GM18507 (cell line): Measurements from ENCODE around the gene VWA3B.
"Not testable (repeated sequence)": the region's sequence is repeated elsewhere in the genome, so short reads cannot be mapped to it uniquely, and the experiment has no call there.

Experiments
- DNase-seq: peaks from one replicate; pipeline ENCODE4 v3.0.0; 2011; ENCODE audit warnings: low read depth; ENCODE audit not compliant: insufficient read length; ENCODE audit errors: extremely low spot score
- FAIRE-seq: peaks from 2 replicates; lab custom pipeline; 2011; peaks lifted over from hg19 to GRCh38; lab: Jason Lieb, UNC

Gene VWA3B

GRCh38 chr2:98127229-98127989 is 40.4 kb downstream of the VWA3B start:
- no peak for FAIRE-seq

GRCh38 chr2:98128556-98129109 is 41.7 kb downstream of the VWA3B start:
- no peak for DNase-seq
- FAIRE-seq: no peak

More at GRCh38 chr2:98127229-98127989, 40.4 kb downstream of the VWA3B start:
- no peak for DNase-seq

- not testable (repeated sequence) for DNase-seq
Observed at GRCh38 chr2:98130073-98130472, 43.1 kb downstream of the VWA3B start.

GRCh38 chr2:98134172-98135005 is 47.4 kb downstream of the VWA3B start:
- DNase-seq: peak; percentile 32
- FAIRE-seq: no peak

More at GRCh38 chr2:98130073-98130472, 43.1 kb downstream of the VWA3B start:
- not testable (repeated sequence) for FAIRE-seq

DNA sequence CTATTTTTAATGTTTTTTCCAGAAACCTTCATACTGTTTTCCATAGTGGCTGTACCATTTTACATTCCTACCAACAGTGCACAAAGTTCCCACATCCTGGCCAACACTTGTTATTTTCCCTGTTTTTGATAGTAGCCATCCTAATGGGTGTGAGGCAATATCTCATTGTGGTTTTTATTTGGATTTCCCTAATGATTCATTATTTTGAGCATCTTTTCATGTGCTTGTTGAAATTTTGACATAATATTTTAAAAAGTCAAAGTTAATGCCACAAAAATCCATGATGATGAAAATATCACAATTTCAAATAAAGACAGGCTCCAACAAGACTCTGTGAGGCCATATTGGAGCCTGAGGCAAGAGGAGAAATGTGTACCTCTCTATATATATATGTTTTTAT is 50.2 kb downstream of the VWA3B start:
- DNase-seq (no peak), FAIRE-seq (no peak)

GRCh38 chr2:98138978-98139377 is 52.0 kb downstream of the VWA3B start:
- not testable (repeated sequence) for DNase-seq, FAIRE-seq

- FAIRE-seq (no peak), DNase-seq (no peak)
Observed at GRCh38 chr2:98140210-98140609, 53.2 kb downstream of the VWA3B start.

DNA sequence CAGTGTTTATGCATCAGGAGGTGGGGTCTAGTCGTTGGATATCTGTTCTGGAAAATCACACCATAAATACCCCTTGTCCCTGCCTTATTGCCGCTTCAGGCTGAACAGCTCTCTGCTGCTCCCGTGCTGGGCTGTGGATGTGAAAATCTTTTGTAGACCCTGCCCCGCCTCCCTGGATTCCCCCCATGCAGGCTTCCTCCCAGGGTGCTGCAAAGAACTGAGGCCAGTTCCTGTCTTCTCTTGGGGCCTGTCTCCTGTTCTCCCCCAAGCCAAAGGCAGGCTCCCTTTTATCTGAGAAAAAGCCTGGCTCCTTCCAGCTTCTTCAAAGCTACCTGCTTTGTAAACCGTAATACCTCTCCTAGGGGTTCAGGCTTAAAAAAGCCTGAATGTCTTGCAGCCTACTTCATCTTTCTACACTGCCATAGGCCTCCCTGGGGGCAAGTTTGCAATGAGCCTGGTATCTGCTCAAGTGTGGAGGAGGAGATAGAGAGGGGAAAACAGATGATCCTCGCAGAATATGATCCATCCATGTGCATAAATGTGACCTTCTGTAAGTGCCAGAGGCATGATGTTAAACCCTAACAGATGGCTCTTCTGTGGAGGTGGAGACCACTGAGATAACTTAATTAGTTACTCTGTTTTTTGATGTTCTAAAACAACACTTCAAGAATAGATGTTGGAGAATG is 55.3 kb downstream of the VWA3B start:
- FAIRE-seq (no peak), DNase-seq (no peak)

- FAIRE-seq (no peak), DNase-seq (no peak)
Observed at GRCh38 chr2:98145070-98145469, 58.1 kb downstream of the VWA3B start.

DNA sequence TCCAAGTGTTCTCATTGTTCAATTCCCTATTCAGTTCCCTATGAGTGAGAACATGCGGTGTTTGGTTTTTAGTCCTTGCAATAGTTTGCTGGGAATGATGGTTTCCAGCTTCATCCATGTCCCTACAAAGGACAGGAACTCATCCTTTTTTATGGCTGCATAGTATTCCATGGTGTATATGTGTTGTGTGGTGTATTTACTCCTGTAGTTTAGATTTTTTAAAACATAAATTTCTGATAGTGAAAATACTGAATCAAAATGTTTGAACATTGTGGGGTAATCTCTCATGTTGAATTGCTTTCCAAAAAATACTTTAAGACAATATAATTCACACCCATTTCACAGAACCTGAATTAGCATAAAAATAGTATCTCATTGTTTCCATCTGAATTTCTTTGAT is 60.9 kb downstream of the VWA3B start:
- not testable (repeated sequence) for FAIRE-seq

DNA sequence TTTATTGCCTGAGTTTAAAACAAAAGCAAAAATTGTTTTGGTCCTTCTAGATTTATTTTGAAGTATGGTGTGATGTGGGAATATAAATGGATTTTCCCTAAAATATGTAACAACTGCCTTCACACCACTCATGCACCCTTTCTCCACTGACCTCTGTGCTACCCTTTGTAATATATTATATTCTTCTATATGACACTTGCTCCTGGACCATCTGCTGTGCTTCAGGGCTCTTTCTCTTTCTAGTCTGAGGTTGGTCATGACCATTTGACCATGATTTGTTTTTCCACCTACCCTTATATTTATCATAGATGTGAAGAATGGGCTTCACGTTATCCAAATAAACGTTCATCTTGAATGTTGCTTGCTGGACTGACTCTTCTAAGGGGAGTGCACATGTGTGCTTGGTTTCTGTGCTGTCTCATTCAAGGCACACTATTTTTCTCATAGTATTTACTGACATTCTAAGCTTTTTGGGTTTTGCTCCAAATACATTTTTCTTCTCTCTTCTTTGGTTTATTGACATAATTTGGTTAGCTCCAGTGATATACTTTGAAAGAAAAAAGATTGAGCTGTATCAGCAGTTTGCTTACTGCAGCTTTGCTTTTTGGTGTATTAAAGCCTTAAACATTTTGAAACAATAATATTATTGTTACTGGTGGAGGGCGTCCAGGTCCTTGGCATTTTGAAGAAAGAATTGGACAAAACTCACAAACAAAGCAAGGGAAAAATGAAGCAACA is 61.8 kb downstream of the VWA3B start:
- no peak for DNase-seq
- FAIRE-seq: no peak

More for the DNA sequence above, 60.9 kb downstream of the VWA3B start:
- not testable (repeated sequence) for DNase-seq

- FAIRE-seq (no peak), DNase-seq (no peak)
Observed at GRCh38 chr2:98149333-98149697, 62.3 kb downstream of the VWA3B start.

DNA sequence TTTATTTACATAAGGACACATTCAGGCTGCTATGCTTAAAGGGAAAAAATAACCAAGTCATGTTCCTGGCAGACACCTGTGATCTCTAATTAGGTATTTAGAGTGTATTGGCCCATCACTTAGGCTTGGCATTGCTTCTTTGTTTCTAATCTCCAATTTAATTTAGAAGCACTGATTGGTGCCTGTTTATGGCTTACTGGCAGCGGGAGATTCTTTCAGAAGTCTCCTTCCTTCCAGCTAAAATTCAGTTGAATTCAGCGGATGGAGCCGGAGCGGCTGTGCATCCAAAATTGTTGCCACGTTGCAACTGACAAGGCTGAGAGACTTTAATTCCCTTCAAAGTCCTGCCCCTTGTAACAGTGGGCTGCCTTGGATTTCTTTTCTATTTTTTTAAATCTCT is 66.5 kb downstream of the VWA3B start:
- FAIRE-seq (no peak), DNase-seq (no peak)

GRCh38 chr2:98155291-98155690 is 68.3 kb downstream of the VWA3B start:
- DNase-seq (no peak), FAIRE-seq (no peak)

DNA sequence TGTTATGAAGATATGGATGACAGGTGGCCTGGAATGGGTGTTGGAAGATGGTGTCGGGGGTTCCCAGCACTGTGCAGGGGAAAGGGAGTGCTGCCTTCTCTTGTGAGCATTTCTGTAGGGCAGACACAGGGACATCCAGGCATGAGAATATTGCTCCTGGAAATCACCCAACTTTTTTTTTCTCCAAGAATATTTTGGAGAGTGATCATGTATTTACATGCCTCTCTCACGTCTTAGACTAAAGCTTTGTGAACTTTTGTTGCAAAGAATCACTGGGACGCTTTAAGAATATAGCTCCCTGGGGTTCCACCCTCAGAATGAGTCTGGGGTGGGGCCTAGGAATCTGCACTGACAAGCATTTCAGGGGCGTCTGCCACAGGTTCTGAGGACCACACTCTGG is 68.7 kb downstream of the VWA3B start:
- FAIRE-seq (no peak), DNase-seq (no peak)

- FAIRE-seq (no peak), DNase-seq (no peak)
Observed at GRCh38 chr2:98156304-98156703, 69.3 kb downstream of the VWA3B start.

- no peak for FAIRE-seq
- DNase-seq: no peak
Observed at GRCh38 chr2:98157557-98157956, 70.6 kb downstream of the VWA3B start.

GRCh38 chr2:98158305-98158704 is 71.3 kb downstream of the VWA3B start:
- FAIRE-seq (no peak), DNase-seq (no peak)

DNA sequence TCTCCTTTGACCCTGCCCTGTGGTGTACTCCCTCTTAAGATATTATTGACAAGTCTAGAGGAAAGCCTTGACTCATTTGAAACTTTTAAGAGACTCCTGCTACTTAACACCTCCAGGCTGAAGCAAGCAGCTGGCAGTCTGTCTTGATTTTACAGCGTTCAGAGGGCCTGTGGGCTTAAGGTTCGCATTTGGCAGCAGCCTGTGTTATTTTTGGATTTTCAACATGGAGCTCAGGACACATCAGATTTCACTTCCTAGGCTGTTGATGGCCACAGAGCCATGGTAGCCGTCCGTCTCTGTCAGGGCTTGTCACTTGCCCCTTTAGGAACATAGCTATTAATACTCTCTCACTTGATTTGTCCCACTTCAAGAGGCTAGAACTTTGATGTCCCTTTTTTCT is 73.6 kb downstream of the VWA3B start:
- FAIRE-seq: no peak

More for the DNA sequence above, 73.6 kb downstream of the VWA3B start:
- no peak for DNase-seq
